NCI-H187 treated with DMSO at 0.1 percent for 48 hours (cell line): ENCODE measurements around the gene PRTG.
"Not testable (repeated sequence)": the region's sequence is repeated elsewhere in the genome, so short reads cannot be mapped to it uniquely, and the experiment has no call there.

Experiments
- DNase-seq: peaks from one replicate; lab custom pipeline; 2025; lab: John Stamatoyannopoulos, UW

The PRTG gene, protein sequence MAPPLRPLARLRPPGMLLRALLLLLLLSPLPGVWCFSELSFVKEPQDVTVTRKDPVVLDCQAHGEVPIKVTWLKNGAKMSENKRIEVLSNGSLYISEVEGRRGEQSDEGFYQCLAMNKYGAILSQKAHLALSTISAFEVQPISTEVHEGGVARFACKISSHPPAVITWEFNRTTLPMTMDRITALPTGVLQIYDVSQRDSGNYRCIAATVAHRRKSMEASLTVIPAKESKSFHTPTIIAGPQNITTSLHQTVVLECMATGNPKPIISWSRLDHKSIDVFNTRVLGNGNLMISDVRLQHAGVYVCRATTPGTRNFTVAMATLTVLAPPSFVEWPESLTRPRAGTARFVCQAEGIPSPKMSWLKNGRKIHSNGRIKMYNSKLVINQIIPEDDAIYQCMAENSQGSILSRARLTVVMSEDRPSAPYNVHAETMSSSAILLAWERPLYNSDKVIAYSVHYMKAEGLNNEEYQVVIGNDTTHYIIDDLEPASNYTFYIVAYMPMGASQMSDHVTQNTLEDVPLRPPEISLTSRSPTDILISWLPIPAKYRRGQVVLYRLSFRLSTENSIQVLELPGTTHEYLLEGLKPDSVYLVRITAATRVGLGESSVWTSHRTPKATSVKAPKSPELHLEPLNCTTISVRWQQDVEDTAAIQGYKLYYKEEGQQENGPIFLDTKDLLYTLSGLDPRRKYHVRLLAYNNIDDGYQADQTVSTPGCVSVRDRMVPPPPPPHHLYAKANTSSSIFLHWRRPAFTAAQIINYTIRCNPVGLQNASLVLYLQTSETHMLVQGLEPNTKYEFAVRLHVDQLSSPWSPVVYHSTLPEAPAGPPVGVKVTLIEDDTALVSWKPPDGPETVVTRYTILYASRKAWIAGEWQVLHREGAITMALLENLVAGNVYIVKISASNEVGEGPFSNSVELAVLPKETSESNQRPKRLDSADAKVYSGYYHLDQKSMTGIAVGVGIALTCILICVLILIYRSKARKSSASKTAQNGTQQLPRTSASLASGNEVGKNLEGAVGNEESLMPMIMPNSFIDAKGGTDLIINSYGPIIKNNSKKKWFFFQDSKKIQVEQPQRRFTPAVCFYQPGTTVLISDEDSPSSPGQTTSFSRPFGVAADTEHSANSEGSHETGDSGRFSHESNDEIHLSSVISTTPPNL

DNA sequence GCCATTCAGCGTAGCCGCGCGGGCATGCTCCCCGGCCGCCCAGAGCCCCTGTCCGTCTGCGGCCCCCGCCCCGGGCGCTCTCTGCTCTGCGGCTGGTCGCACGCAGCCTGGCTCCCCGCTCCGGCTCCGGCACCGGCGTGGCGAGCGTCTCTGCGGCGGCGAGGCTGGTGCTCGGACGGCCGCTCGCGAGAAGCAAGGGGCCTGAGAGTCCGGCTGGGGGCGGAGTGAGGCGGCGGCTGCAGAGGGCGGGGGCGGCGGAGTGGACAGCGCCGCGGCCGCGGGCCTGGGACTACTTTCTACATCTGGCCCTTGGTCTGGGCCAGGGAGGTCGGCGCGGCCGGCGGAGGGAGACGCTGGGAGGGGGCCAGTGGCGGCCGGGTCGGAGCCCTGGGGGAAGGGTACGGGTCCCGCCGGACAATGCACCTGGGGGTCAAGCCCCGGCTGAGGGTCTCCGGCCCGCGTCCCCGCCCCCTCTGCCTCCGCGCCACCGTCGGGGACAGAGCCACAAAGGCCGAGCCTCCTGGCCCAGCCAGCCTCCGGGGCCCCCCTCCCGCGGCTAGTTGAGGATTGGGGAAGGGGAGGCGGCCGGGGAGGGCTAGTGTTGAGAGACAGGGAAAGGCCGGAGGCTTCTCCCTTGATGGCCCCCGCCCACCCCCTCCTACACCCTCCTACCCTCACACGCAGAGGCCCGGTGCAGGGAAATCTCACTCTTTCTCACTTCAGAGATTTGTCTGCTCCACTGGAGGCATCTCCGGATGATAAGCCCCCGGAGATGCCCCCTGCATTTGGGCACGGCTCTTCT, at the start of gene PRTG:
PRTG (minus strand) TSS at position 226 of the 802 bp plus-strand sequence; CDS start at position 5, 221 bp downstream.
- DNase-seq, result no peak

DNA sequence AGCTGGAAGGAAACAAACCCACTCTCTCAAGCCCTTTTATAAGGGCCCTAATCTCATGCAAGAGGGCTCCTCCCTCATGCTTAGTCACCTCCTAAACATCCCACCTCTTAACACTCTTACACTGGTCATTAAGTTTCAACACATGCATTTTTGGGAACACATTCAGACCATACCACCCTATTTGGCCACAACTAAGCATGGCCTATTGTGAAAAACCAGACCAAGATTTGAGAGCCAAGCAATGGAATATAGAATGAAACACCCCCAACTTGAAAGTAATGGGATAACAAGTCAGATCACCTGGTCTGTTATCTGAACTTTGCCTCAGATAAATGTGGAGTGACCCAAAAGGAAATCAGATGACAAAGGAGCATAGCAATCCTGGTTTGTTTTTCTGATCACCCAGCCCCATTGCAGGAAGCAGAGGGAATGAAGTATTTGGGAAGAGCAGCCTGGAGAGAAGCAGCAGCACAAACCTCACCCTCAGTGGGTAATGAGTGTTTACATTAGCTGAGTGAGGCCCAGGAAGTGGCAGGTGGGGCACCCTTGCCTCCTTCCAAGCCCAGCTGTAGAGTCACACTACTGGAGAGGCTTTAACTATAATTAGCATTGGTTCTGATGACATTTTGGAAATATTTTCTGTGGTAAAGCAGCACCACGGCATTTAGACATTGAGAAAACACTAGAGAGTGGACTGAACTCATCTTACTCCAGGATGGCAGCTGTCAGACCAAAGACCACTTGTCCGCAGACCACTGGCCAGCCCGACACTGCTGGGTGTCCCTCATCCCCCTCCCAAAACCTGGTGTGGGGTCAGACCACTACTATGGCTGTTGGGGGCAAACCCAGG, 48.8 kb upstream of the PRTG start:
- DNase-seq, result no peak

DNA sequence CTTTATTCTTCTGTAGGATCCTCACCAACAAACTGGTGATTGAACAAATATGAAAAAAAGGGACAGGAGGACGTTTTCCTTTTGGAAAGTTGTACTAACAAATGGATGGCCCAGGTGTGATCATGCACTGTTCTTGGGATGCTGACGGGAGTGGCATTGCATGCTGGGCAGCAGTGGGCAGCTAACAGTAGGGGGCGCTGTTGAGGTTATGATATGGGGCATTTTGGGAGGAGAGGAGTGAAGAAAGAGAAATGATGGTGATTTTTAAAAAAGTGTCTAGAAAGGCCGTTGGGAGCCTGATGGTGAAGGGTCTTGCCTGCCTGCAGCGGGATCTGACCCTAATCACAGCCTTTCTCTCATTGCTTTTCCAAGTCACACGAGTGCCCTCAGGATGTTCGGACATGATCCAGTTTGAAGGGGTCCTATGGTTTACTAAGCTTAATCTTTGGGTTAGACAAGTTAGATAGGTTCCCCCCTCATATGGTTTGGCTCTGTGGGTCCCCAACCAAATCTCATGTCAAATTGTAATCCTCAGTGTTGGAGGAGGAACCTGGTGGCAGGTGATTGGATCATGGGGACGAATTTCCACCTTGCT, 46.2 kb upstream of the PRTG start:
- no peak for DNase-seq

DNA sequence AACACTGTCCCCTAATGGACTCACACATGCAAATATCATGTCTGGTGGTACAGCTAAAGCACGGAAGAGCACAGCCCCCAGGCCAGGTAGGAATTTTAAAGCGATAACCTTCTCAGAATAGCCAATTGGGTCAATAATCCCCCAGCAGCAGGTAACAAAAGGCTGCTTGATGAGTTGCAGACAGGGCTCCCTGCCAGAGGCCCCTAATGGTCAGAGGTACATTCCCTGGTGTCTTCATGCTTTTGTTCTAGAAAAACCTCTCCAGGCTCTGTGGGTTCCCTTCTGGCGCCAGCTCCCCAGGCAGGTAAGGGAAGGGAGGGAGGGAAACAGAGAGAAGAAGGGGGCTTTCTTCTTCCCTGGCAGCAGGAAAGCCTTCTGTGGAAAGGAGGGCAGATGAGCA, 43.4 kb upstream of the PRTG start:
- no peak for DNase-seq

DNA sequence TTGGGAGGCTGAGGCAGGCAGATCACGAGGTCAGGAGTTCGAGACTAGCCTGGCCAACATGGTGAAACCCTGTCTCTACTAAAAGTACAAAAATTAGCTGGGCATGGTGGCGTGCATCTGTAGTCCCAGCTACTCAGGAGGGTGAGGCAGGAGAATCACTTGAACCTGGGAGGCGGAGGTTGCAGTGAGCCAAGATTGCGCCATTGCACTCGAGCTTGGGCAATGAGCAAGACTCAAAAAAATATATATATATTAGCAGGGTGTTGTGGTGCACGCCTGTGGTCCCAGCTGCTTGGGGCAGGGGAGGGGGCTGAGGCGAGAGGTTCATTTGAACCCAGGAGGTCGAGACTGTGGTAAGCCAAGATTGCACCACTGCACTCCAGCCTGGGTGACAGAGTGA, 42.6 kb upstream of the PRTG start:
- DNase-seq, result not testable (repeated sequence)

DNA sequence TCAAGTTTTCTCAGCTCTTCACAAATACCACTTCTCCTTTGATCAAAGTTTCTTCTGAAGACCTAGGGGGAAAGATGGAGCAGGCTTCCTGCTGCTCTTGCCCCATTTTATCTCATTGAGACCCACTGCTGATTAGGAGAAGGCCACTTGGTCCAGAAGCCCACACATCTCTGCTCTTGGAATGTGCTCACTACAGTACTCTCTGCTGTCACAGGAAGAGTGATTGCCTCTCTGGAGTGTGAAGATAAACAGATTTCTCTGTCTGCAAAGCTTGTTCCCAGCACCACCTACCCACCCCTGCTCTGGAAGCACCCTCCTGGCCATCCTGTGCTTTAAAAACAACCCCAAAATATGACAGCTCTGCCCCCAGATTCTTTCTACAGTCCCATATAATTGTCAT, 41.3 kb upstream of the PRTG start:
- DNase-seq, result no peak

DNA sequence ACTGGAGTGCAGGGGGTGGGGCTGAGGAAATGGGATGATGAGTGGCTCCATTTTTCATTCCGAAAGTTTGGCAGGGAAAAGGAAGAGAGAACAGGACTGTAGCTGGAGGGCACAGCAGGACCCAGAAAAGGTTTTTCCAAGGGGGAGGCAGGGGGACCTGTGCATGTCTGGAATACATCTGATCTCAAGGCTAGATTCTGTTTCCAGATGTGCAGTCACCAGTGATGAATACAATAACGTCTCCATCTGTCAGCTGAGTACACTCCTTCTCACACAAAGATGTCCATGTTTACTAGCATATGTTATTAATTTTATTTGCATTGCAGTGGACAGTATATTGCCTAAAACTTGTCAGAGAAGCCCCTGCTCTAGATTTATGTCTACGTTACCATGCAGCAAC, 39.9 kb upstream of the PRTG start:
- DNase-seq, result no peak

DNA sequence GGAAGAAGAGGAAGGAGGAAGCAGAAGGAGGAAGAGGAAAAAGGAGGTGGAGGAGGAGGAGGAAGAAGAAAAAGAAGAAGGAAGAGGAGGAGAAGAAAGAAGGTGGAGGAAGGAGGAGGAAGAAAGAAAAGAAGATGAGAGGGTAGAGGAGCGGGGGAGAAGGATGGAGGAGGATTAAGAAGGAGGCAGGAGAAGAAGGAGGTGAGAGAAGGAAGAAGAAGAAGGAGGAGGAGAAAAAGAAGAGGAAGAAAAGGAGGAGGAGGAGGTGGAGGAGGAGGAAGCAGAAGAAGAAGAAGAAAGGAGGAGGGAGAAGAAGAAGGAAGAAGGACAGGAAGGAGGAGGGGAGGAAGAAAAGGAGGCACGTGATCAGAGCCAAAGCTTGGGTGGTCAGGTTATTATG, 37.3 kb upstream of the PRTG start:
- DNase-seq, result no peak

DNA sequence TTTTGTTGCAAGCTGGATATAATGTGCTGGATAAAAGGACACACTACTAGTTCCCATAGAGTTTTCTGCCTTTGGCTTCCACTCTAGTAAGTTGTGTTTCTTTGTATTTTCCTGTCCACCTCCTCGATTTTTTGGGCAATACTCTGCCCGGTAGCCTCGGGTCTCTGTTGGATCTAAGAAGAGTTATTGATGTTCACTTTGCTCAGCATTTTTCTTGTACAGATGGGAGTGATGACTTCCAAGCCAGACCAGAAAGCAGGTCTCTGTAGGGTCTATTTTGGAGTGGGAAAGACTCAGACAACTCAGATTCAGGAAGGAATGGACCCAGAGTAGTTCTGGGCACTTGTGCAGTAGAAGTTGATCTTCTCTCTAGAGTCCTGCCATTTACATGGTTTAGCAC, 36.0 kb upstream of the PRTG start:
- no peak for DNase-seq

DNA sequence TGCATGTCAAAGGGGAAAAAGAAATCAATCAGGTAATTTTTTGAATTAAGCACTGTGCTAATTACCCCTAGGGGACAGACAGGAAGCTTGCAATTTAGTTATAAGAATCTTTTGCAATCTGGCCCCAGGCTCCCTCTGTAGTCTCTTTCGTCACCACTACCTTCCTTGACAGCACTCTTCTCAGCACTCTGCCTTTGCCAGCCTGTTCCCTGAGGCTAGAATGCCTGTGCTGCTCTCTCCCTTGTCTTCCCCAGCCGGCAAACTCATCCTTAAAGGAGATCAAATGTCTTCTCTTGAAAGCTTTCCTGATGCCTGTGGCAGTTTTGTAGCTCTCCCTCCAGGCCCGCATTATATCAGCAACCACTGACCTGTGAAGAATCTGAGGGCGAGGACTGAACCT, 32.4 kb upstream of the PRTG start:
- DNase-seq, result no peak

DNA sequence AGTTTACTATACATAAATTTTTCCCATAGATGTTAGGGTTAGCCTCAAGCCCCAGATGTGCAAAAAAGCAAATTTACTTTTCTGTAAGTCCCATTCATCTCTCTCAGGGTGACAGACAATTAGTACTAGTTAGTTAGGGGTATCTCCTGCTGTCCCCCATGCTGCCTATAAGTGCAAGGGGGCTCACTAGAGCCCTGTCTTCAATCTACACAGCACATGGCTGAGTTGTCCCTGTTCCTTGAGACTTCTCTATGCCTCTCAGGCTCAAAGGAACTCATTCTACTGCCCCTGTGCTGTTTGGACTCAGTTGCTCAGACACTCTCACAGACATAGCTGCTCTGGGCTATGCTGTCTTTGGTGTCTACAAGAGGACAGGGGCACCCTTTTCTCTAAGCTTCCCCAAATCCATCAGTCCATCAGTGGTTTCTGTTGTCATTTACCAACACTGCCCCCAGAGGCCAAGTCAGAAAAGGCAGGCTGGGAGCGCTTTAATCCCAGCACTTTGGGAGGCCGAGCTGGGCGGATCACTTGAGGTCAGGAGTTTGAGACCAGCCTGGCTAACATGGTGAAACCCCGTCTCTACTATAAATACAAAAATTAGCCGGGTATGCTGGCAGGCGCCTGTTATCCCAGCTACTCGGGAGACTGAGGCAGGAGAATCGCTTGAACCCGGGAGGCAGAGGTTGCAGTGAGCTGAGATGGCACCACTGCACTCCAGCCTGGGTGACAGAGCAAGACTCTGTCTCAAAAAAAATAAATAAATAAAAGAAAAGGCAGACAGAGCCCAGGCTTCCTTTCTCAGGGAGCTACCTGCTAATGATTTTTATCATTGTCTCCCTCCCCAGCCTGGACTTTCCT, 31.4 kb upstream of the PRTG start:
- no peak for DNase-seq

DNA sequence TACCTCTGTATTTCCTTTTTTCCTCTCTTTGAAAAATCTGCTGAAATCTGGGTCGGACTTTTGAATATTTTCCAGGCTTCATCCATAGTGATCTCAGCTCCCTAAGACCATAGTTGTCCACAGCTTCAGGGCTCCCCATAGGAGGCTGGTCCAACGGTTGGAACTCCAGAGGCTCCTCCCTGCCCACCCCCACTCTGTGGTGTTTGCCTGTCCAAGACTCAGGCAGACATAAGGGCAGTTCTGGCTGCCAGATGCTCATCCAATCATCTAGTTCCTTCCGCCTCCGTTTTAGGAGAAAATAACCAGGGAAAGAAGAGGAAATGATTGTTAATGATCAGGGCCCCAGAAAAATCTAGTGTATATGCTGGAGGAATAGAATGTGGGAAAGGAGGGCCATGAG, 27.9 kb upstream of the PRTG start:
- no peak for DNase-seq

DNA sequence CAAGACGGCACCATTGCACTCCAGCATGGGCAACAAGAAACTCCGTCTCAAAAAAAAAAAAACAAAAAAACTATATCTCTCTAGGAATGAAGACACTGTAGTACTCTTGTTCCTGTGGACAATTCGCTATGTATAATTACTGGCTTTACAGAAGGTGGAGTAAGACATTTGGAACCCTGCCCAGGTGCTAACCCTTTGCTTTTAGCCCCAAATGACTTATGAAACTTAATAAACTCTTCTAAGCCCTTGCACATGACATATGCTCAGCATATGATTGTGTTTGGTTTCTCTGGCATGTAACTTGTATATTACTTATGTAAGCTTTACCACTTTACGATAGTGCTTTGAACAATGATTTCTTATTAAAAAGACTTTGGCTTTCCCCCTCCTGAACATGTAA, 27.3 kb upstream of the PRTG start:
- no peak for DNase-seq

DNA sequence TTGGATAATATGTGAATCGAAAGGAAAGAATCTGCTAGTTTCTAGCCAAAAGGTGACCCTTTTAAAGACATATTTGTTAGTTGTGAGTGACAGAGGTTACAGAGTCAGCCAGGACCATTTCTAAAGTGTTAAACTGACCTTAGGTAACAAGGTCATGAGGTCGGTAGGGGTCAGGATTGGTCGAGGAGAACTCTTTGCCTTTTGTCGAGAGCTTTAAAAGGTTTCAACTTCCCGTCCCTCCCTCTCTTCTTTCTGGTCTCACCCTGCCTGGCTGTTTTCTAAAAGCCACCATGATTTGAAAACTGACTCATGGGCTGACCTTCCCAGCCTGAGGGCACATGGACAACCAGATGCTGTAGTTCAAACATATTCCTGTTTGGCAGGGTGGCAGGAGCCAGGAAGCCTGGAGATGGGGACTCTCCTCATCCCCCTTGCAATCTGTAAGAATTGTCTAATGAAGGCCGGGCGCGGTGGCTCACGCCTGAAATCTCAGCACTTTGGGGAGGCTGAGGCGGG, 25.8 kb upstream of the PRTG start:
- DNase-seq, result no peak

DNA sequence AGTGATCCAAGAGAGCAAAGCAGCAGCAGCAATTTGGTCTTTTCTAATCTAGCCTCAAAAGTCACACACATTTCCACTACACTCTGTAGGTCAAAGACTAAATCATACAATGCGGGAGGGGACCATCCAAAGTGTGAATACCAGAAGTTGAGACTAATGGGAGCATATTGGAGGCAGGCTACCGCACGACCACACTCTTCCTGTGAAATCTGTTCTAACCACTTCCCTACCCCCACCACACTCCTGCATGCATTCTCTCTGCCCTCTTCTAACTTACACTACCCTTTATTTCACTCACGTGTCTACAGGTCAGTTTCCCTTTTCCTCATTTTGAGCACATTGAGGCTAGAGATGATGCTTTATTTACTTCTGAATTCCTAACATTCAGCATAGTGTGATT, 23.7 kb upstream of the PRTG start:
- no peak for DNase-seq

DNA sequence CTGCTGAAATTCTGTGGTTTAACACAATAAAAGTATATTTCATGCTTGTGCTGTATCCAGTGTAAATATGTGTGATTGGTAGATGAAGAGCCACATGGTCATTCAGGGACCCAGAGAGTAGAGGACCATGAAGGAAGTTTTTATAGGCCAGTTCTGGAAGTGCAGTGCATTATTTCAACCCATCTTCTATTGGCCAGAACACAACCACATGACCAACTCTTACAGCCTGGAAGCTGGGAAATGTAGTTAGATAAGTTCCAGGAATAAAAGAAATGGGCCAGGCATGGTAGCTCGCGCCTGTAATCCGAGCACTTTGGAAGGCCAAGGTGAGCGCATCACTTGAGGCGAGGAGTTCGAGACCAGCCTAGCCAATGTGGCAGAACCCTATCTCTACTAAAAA, 21.4 kb upstream of the PRTG start:
- DNase-seq, result no peak

DNA sequence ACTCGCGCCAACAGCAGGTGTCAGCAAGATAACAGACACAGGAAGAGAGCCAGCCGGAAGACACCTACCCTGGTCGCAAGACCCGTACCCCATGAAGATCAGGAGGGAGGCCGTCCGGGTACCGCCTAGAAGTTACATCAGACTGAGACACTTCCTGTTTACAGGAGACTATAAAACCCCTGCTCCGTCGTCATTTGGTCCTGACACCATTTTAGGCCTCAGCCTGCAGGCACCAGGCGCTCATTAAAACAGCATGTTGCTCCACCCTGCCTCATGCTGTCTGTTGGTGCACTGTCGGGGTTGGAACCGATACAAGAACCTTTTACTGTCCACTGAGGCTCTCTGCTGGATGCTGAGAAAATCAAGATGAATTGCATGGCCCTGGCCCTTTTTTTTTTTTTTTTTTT, 15.6 kb upstream of the PRTG start:
- DNase-seq, result no peak

DNA sequence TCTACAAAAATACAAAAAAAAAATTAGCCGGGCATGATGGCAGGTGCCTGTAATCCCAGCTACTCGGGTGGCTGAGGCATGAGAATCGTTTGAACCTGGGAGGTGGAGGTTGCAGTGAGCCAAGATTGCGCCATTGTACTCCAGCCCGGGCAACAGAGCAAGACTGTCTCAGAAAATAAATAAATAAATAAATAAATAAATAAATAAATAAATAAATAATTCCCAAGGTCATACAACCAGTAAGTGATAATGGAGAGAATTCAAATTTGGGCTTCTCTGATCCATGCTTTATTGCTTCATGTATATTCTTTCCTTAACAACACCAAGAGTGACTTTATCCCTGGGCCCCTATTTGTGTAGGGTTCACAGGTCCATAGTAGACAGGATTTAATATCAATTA, 10.5 kb upstream of the PRTG start:
- not testable (repeated sequence) for DNase-seq

DNA sequence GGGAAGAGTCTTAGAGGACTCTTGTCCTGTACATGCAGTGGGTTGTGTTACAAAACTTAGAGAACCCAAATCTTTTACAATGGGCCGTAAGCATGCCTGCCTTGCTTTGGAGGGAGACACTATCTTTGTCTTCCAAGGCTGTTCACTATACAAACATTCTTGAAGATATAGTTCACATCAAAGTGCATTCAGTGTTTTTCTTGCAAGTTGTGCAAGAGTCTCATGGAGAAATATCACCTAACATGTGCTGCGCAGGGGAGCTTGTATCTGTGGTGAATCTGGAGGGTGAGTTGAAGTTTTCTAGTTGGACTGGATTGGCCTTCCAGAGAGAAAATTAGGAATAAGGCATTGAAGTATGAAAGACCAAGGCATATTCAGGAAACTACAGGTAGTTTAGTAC, 7.8 kb upstream of the PRTG start:
- no peak for DNase-seq
